OCI-LY7 (cell line): ENCODE measurements around the gene NPAS2. TPM values are rescaled to one million over a fixed set of nuclear protein-coding genes. Genes with fewer than 3 reads are reported as not detected.

Source experiments
- BruUV-seq: library from RNA; stranded (reverse); fragments of 400-500 nt; replicated peaks from 2 replicates; lab custom pipeline; 2021; lab: Mats Ljungman, UMichigan
- CTCF ChIA-PET: fragments of 300-600 bp; sonication (Branson Sonifier 250); formaldehyde crosslinking; loops from one replicate; lab custom pipeline; 2022; ENCODE audit warnings: antibody characterized with exemption; ENCODE audit not compliant: unreplicated experiment; lab: Charles Lee
- POLR2A ChIA-PET: fragments of 300-600 bp; sonication (Branson Sonifier 250); formaldehyde crosslinking; loops from one replicate; lab custom pipeline; 2022; ENCODE audit warnings: antibody characterized with exemption; lab: Charles Lee
- DNase-seq: peaks from one replicate; pipeline ENCODE4 v3.0.0-alpha.2; 2015; ENCODE audit warnings: low spot score
- H2AFZ ChIP-seq: fragments of 200-600 bp; sonication (generic), shearing (Covaris generic); 2 replicates; pipeline ENCODE4 v1.6.1; 2014; ENCODE audit warnings: mild to moderate bottlenecking, antibody characterized with exemption, low read length, moderate library complexity
- H3K27ac ChIP-seq: fragments of 200-600 bp; sonication (generic); 2 replicates; pipeline ENCODE4 v1.5.1; 2014; ENCODE audit warnings: mixed run types, low read depth, mild to moderate bottlenecking, moderate library complexity, low read length, inconsistent platforms; ENCODE audit not compliant: poor library complexity, severe bottlenecking
- H3K36me3 ChIP-seq: fragments of 200-600 bp; sonication (generic); 2 replicates; pipeline ENCODE4 v1.6.1; 2014; ENCODE audit warnings: mild to moderate bottlenecking, antibody characterized with exemption, low read length, moderate library complexity, mixed read lengths; ENCODE audit not compliant: insufficient read depth
- H3K4me1 ChIP-seq: fragments of 200-600 bp; sonication (generic); 2 replicates; pipeline ENCODE4 v1.5.1; 2014; ENCODE audit warnings: mild to moderate bottlenecking, low read length; ENCODE audit not compliant: insufficient read depth, poor library complexity, severe bottlenecking
- H3K4me2 ChIP-seq: fragments of 200-600 bp; sonication (generic); 2 replicates; pipeline ENCODE4 v1.6.1; 2014; ENCODE audit warnings: mild to moderate bottlenecking, low read length
- H3K4me3 ChIP-seq: fragments of 200-600 bp; sonication (generic); 2 replicates; pipeline ENCODE4 v1.5.1; 2014; ENCODE audit warnings: mild to moderate bottlenecking, low read depth, low read length; ENCODE audit not compliant: poor library complexity, severe bottlenecking
- H3K79me2 ChIP-seq: fragments of 200-600 bp; sonication (generic); 2 replicates; pipeline ENCODE4 v1.6.1; 2016; ENCODE audit warnings: low read depth, mild to moderate bottlenecking, low read length, moderate library complexity, mixed read lengths; ENCODE audit not compliant: insufficient read depth
- H3K9me2 ChIP-seq: fragments of 200-600 bp; sonication (generic); 2 replicates; pipeline ENCODE4 v1.6.1; 2016; ENCODE audit warnings: mild to moderate bottlenecking, low read length, mixed read lengths; ENCODE audit not compliant: insufficient read depth
- H3K9me3 ChIP-seq: fragments of 200-600 bp; sonication (generic); 2 replicates; pipeline ENCODE4 v1.6.1; 2014; ENCODE audit warnings: mild to moderate bottlenecking, mixed run types, low read length, mixed read lengths
- H4K20me1 ChIP-seq: fragments of 200-600 bp; sonication (generic); 2 replicates; pipeline ENCODE4 v1.6.1; 2014; ENCODE audit warnings: mild to moderate bottlenecking, antibody characterized with exemption, low read length, moderate library complexity, mixed read lengths; ENCODE audit not compliant: insufficient read depth
- EZH2phosphoT487 ChIP-seq: fragments of 200-600 bp; sonication (generic); IDR thresholded peaks from 2 replicates; pipeline ENCODE4 v1.6.1; 2018; ENCODE audit warnings: low read depth, borderline replicate concordance, mild to moderate bottlenecking, mixed run types, antibody characterized with exemption, low read length, moderate library complexity, mixed read lengths
- intact Hi-C: fragments of 100-400 bp; cut with micrococcal nuclease; formaldehyde crosslinking; loops from one replicate; pipeline ENCODE4 v1.10.0; 2022; ENCODE audit not compliant: unreplicated experiment
- total RNA-seq, 2 experiments: library from RNA; depleted of rRNA in 1 of 2; stranded (reverse); fragments of >200 nt in 1 of 2; shearing (Covaris generic) in 1 of 2; gene quantifications; 2 replicates each; pipeline ENCODE4 v1.2.3, GENCODE V29; 2014 to 2022
- TF ChIP-seq, protein P1 (sequence below): fragments of 200-600 bp; sonication (generic); conservative IDR thresholded peaks from 2 replicates; pipeline ENCODE4 v1.5.1; 2014; ENCODE audit warnings: mild to moderate bottlenecking, antibody characterized with exemption, low read length, moderate library complexity, mixed read lengths

Gene NPAS2
- total RNA-seq, 2 experiments from 2014 or later, result not detected

DNA sequence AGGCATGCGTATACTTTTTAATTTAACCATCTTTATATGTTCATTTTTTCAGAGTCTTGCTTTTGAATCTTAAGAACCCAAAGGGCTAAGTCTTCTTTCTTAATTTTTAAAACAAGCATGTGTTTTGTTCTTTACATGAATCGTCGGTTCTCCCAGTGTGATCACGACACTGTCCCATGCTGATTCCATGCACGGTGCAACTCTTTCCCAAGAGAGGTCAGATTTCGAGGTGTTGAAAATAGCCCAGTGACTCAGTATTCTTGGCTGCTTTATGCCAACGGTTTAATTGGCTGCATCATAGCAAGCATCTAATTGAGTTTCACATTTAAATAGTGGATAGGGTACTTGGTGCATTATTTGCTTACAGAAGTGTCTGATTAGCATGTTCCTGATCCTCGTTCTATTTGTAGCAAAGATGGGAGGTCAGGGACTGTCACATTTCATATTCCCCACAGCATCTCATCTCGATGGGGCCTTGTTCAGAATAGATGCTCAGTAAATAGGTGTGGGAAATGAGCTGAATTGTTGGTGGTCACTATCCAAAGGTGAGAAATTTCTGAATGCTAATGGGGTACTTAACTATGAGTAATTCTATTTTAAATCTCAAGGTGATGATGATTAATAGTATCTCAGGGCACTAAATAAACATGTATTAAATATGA lies 2.8 kb downstream of the NPAS2 start:
- BruUV-seq, result no TSS peak
- ChIA-PET CTCF (no interaction called here), POLR2A (no interaction called here)
- H3K9me2 ChIP-seq, result no peaks in the 10 kb centered on the region
- TF ChIP-seq, protein P1, sequence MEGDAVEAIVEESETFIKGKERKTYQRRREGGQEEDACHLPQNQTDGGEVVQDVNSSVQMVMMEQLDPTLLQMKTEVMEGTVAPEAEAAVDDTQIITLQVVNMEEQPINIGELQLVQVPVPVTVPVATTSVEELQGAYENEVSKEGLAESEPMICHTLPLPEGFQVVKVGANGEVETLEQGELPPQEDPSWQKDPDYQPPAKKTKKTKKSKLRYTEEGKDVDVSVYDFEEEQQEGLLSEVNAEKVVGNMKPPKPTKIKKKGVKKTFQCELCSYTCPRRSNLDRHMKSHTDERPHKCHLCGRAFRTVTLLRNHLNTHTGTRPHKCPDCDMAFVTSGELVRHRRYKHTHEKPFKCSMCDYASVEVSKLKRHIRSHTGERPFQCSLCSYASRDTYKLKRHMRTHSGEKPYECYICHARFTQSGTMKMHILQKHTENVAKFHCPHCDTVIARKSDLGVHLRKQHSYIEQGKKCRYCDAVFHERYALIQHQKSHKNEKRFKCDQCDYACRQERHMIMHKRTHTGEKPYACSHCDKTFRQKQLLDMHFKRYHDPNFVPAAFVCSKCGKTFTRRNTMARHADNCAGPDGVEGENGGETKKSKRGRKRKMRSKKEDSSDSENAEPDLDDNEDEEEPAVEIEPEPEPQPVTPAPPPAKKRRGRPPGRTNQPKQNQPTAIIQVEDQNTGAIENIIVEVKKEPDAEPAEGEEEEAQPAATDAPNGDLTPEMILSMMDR, result no peak
- no peak for TF ChIP-seq EZH2phosphoT487
- DNase-seq, result no peak
- H3K36me3 ChIP-seq, result no peaks in the 10 kb centered on the region
- H3K9me3 ChIP-seq, result no peaks in the 10 kb centered on the region
- H3K4me1 ChIP-seq, result no peaks in the 10 kb centered on the region
- H3K4me3 ChIP-seq, result no peak overlapping the region
- H2AFZ ChIP-seq, result no peak overlapping the region
- H3K4me2 ChIP-seq, result no peak overlapping the region
- intact Hi-C loops, result no loop called here
- H4K20me1 ChIP-seq, result no peaks in the 10 kb centered on the region
- H3K27ac ChIP-seq, result no peak overlapping the region
- no peaks in the 10 kb centered on the region for H3K79me2 ChIP-seq

DNA sequence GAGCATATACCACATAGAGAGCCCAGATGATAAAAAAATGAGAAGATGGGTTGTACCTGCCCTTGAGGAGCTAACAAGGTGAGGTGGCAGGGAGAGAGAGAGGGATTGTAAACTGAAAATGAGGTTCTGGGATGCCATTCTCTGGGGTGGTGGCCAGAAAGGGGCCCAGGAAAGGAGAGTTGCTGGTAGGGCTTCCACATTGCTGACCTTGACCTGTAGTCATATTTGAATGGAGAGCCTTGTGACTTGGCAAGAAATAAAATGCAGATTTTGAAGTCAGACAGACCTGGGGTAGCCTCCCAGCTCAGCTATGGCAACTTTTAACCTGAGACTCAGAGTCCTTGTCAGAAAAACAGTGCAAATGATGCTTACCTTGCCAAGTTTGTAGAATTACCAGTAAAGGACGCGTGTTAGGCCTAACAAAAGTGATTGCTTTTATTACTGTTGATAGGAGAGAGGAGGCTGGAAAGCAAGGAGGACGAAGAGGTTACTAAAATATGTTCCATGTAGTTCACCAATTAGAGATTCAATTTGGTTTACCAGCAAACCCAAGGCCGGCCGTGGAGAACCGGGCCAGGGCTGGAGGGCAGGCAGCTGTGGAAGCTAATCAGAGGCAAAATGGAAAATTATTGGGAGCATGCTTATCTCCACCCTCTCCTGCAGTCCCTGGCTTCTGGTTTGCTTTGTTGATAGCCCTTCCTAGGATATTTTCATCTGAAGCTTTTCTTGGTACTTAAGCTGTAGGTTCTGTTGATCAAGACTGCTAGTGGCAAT lies 3.9 kb downstream of the NPAS2 start:
- Histone ChIP-seq H3K4me1 (no peaks in the 10 kb centered on the region), H3K79me2 (no peaks in the 10 kb centered on the region), H3K9me3 (no peaks in the 10 kb centered on the region), H3K4me2 (no peak overlapping the region), H3K9me2 (no peaks in the 10 kb centered on the region), H3K27ac (no peak overlapping the region), H4K20me1 (no peaks in the 10 kb centered on the region), H3K36me3 (no peaks in the 10 kb centered on the region), H3K4me3 (no peak overlapping the region), H2AFZ (no peak overlapping the region)
- intact Hi-C loops, result no loop called here
- ChIA-PET POLR2A (no interaction called here), CTCF (no interaction called here)
- TF ChIP-seq, protein P1, result no peak
- TF ChIP-seq EZH2phosphoT487, result no peak
- DNase-seq, result no peak
- no TSS peak for BruUV-seq

DNA sequence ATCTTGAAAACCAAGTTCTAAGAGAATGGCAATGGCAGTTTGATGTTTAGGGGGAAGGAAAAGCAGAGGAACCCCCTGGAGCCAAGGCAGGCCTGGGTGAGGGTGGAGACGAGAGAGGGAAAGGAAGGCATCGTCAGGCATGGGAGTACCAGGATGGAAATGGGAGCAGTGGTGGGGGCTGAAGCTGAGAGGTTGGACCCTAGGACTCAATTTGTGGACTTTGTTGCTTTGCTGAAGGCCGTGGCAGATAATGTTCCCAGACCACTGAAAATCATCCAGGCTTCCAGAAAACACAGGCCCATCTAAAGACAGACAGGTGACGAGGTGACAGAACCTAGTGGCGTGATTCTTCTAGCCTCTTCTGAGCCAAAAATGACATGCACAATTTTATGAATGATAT lies 4.9 kb downstream of the NPAS2 start:
- CTCF ChIA-PET, result no interaction called here

More for the DNA sequence above, 4.9 kb downstream of the NPAS2 start:
- BruUV-seq, result no TSS peak
- no peak overlapping the region for H3K27ac ChIP-seq
- no peak for DNase-seq
- no peaks in the 10 kb centered on the region for H3K9me3 ChIP-seq
- no peak overlapping the region for H3K4me2 ChIP-seq
- POLR2A ChIA-PET, result no interaction called here
- H3K36me3 ChIP-seq, result no peaks in the 10 kb centered on the region
- no peaks in the 10 kb centered on the region for H4K20me1 ChIP-seq
- no peak overlapping the region for H3K4me3 ChIP-seq
- intact Hi-C loops, result no loop called here
- no peaks in the 10 kb centered on the region for H3K9me2 ChIP-seq
- no peaks in the 10 kb centered on the region for H3K79me2 ChIP-seq
- H2AFZ ChIP-seq, result no peak overlapping the region
- no peaks in the 10 kb centered on the region for H3K4me1 ChIP-seq
- TF ChIP-seq EZH2phosphoT487, result no peak
- TF ChIP-seq, protein P1, result no peak
